IMR-90 (cell line): ENCODE data around the gene DENND1A. TPM values are rescaled to one million over a fixed set of nuclear protein-coding genes. Genes with fewer than 3 reads are reported as not detected.

ENCODE experiments used
- ATAC-seq: fragments of 200-7000 bp; cut with Tn5 transposase; 2 replicates; pipeline ENCODE4 v1.9.1; 2020; ENCODE audit warnings: low read depth, mild to moderate bottlenecking, moderate library complexity
- BruUV-seq: library from RNA; stranded (reverse); fragments of 400-500 nt; replicated peaks from 2 replicates; lab custom pipeline; 2021; lab: Mats Ljungman, UMichigan
- CTCF ChIA-PET: fragments of 300-600 bp; formaldehyde crosslinking; extraction: SDS; loops from one replicate; lab custom pipeline; 2021; ENCODE audit warnings: antibody characterized with exemption; lab: Yijun Ruan, JAX
- POLR2A ChIA-PET: fragments of 300-600 bp; sonication (Branson Sonifier 250); formaldehyde crosslinking; loops from one replicate; lab custom pipeline; 2022; ENCODE audit warnings: antibody characterized with exemption; ENCODE audit not compliant: unreplicated experiment; lab: Charles Lee
- DNase-seq: peaks from one replicate; pipeline ENCODE4 v3.0.0; 2013
- H2AFZ ChIP-seq: replicated peaks from 2 replicates; pipeline ENCODE3; 2013; ENCODE audit warnings: low read length, mild to moderate bottlenecking; ENCODE audit not compliant: poor library complexity
- H2AK5ac ChIP-seq: 2 replicates; pipeline ENCODE4 v1.6.1; 2013; ENCODE audit warnings: low read depth, low read length, inconsistent platforms
- H2AK9ac ChIP-seq: replicated peaks from 2 replicates; pipeline ENCODE3; 2013; ENCODE audit warnings: mild to moderate bottlenecking, low read depth, low read length, moderate library complexity; ENCODE audit not compliant: poor library complexity
- H2BK120ac ChIP-seq: 2 replicates; pipeline ENCODE4 v1.6.1; 2013; ENCODE audit warnings: low read depth, low read length, inconsistent platforms
- H2BK15ac ChIP-seq: 3 replicates; pipeline ENCODE4 v1.6.1; 2013; ENCODE audit warnings: low read depth, low read length, inconsistent platforms
- H2BK20ac ChIP-seq: 2 replicates; pipeline ENCODE4 v1.6.1; 2013; ENCODE audit warnings: low read depth, mild to moderate bottlenecking, inconsistent platforms, low read length, moderate library complexity
- H2BK5ac ChIP-seq: 2 replicates; pipeline ENCODE4 v1.6.1; 2013; ENCODE audit warnings: mild to moderate bottlenecking, low read depth, low read length, inconsistent platforms; ENCODE audit not compliant: poor library complexity, severe bottlenecking
- H3K14ac ChIP-seq: replicated peaks from 2 replicates; pipeline ENCODE4 v1.6.1; 2013; ENCODE audit warnings: low read depth, low read length, inconsistent platforms
- H3K18ac ChIP-seq: 2 replicates; pipeline ENCODE4 v1.6.1; 2013; ENCODE audit warnings: low read depth, low read length, control low read depth
- H3K23ac ChIP-seq: 2 replicates; pipeline ENCODE4 v1.6.1; 2013; ENCODE audit warnings: low read depth, low read length, inconsistent platforms
- H3K27ac ChIP-seq: 2 replicates; pipeline ENCODE4 v1.5.1; 2013; ENCODE audit warnings: mild to moderate bottlenecking, control low read depth, low read length; ENCODE audit not compliant: insufficient read depth
- H3K27me3 ChIP-seq: 2 replicates; pipeline ENCODE4 v1.6.1; 2013; ENCODE audit warnings: low read length; ENCODE audit not compliant: control insufficient read depth, insufficient read depth
- H3K36me3 ChIP-seq: 2 replicates; pipeline ENCODE4 v1.6.1; 2013; ENCODE audit warnings: low read length, mixed read lengths; ENCODE audit not compliant: control insufficient read depth, insufficient read depth
- H3K4ac ChIP-seq: 2 replicates; pipeline ENCODE4 v1.6.1; 2013; ENCODE audit warnings: low read depth, low read length, inconsistent platforms
- H3K4me1 ChIP-seq: 2 replicates; pipeline ENCODE4 v1.6.1; 2013; ENCODE audit warnings: low read length, mixed read lengths; ENCODE audit not compliant: control insufficient read depth, insufficient read depth
- H3K4me2 ChIP-seq: 2 replicates; pipeline ENCODE4 v1.6.1; 2013; ENCODE audit warnings: low read depth, mild to moderate bottlenecking, control low read depth, low read length, moderate library complexity
- H3K4me3 ChIP-seq: 2 replicates; pipeline ENCODE4 v1.5.1; 2013; ENCODE audit warnings: low read depth, mild to moderate bottlenecking, control low read depth, low read length, moderate library complexity; ENCODE audit not compliant: insufficient read depth
- H3K56ac ChIP-seq: 2 replicates; pipeline ENCODE4 v1.6.1; 2013; ENCODE audit warnings: low read length, inconsistent platforms; ENCODE audit not compliant: insufficient read depth; ENCODE audit errors: extremely low read depth
- H3K79me1 ChIP-seq, 2 experiments: 2 replicates each; pipeline ENCODE4 v1.6.1; 2013; ENCODE audit warnings: low read length in 2 of 2, inconsistent platforms in 1 of 2, low read depth in 1 of 2
- H3K9ac ChIP-seq: 2 replicates; pipeline ENCODE4 v1.6.1; 2013; ENCODE audit warnings: low read depth, low read length, control low read depth
- H3K9me1 ChIP-seq: 2 replicates; pipeline ENCODE4 v1.6.1; 2013; ENCODE audit warnings: low read length, inconsistent platforms; ENCODE audit not compliant: insufficient read depth
- H3K9me3 ChIP-seq: 2 replicates; pipeline ENCODE4 v1.6.1; 2013; ENCODE audit warnings: low read length; ENCODE audit not compliant: control insufficient read depth, insufficient read depth
- H4K20me1 ChIP-seq: 2 replicates; pipeline ENCODE4 v1.6.1; 2013; ENCODE audit warnings: low read length, inconsistent platforms; ENCODE audit not compliant: insufficient read depth
- H4K5ac ChIP-seq: 2 replicates; pipeline ENCODE4 v1.6.1; 2013; ENCODE audit warnings: mild to moderate bottlenecking, low read depth, low read length, control low read depth
- H4K8ac ChIP-seq, 2 experiments: 2 replicates each; pipeline ENCODE4 v1.6.1; 2013; ENCODE audit warnings: low read depth in 2 of 2, low read length in 2 of 2, control low read depth in 1 of 2, inconsistent platforms in 1 of 2
- H4K91ac ChIP-seq: 2 replicates; pipeline ENCODE4 v1.6.1; 2013; ENCODE audit warnings: low read depth, low read length, inconsistent platforms; ENCODE audit not compliant: insufficient read depth
- BHLHE40 ChIP-seq: fragments of 150-350 bp; IDR thresholded peaks from 2 replicates; pipeline ENCODE4 v1.6.1; 2016; ENCODE audit warnings: mild to moderate bottlenecking, low read depth, low read length
- CEBPB ChIP-seq: IDR thresholded peaks from 2 replicates; pipeline ENCODE4 v1.6.1; 2012; ENCODE audit warnings: low read depth, low read length, improper control_type of control experiment
- CHD1 ChIP-seq: IDR thresholded peaks from 2 replicates; pipeline ENCODE4 v1.6.1; 2012; ENCODE audit warnings: low read depth, low read length, improper control_type of control experiment
- FOS ChIP-seq: fragments of 150-350 bp; IDR thresholded peaks from 2 replicates; pipeline ENCODE4 v1.6.1; 2016; ENCODE audit warnings: low read depth, low read length
- MAFK ChIP-seq: IDR thresholded peaks from 2 replicates; pipeline ENCODE4 v1.6.1; 2012; ENCODE audit warnings: low read depth, low read length, improper control_type of control experiment
- NFE2L2 ChIP-seq: fragments of 150-350 bp; IDR thresholded peaks from 2 replicates; pipeline ENCODE4 v1.6.1; 2016; ENCODE audit warnings: low read depth, mild to moderate bottlenecking, low read length
- POLR2A ChIP-seq: IDR thresholded peaks from 2 replicates; pipeline ENCODE4 v1.6.1; 2012; ENCODE audit warnings: mild to moderate bottlenecking, low read depth, low read length
- RAD21 ChIP-seq: IDR thresholded peaks from 2 replicates; pipeline ENCODE4 v1.6.1; 2012; ENCODE audit warnings: low read length, improper control_type of control experiment
- RCOR1 ChIP-seq: IDR thresholded peaks from 2 replicates; pipeline ENCODE4 v1.6.1; 2012; ENCODE audit warnings: mild to moderate bottlenecking, low read length, improper control_type of control experiment; ENCODE audit not compliant: insufficient replicate concordance
- RFX5 ChIP-seq: IDR thresholded peaks from 2 replicates; pipeline ENCODE4 v1.8.0; 2012; ENCODE audit warnings: low read depth, mild to moderate bottlenecking, low read length, moderate library complexity
- SMC3 ChIP-seq: fragments of 150-350 bp; IDR thresholded peaks from 2 replicates; pipeline ENCODE4 v1.6.1; 2016; ENCODE audit warnings: low read depth, mild to moderate bottlenecking, antibody characterized with exemption, low read length, moderate library complexity
- WGBS, 2 experiments: methylation state at CpG; one replicate each; pipeline versions ENCODE4 v1.1.5 to v1.1.7; 2013; ENCODE audit warnings: missing lambda C conversion rate in 2 of 2; ENCODE audit not compliant: insufficient read length in 1 of 2; ENCODE audit errors: extremely low coverage in 2 of 2; 5-methylcytosine and 5-hydroxymethylcytosine counted together
- dilution Hi-C: fragments of 300-500 bp; cut with HindIII; formaldehyde crosslinking; loops from one replicate; pipeline ENCODE4 v1.14.3; 2018; ENCODE audit warnings: low sequenced_read_pairs; ENCODE audit not compliant: unreplicated experiment
- in situ Hi-C: fragments of 300-500 bp; cut with MboI; formaldehyde crosslinking; loops from 3 replicates; pipeline ENCODE4 v1.14.3; 2019; ENCODE audit warnings: low sequenced_read_pairs, inconsistent platforms, mixed read lengths
- intact Hi-C: fragments of 100-400 bp; cut with micrococcal nuclease; formaldehyde crosslinking; loops from 2 replicates; pipeline ENCODE4 v1.10.0; 2022
- polyA plus RNA-seq, 3 experiments: library from polyadenylated mRNA; depleted of rRNA; stranded (reverse); fragments of >200 nt; gene quantifications; 2 replicates each; pipeline ENCODE4 v1.2.3, GENCODE V29; 2012; ENCODE audit warnings: low replicate concordance in 1 of 3
- total RNA-seq: library from RNA; depleted of rRNA; stranded (reverse); fragments of >200 nt; gene quantifications from 2 replicates; pipeline ENCODE4 v1.2.3, GENCODE V29; 2012
- TF ChIP-seq, protein P1 (sequence below): conservative IDR thresholded peaks from 2 replicates; pipeline ENCODE4 v1.5.1; 2012; ENCODE audit warnings: mild to moderate bottlenecking, low read depth, low read length, improper control_type of control experiment
- TF ChIP-seq, protein P2 (sequence below): fragments of 150-350 bp; IDR thresholded peaks from 2 replicates; pipeline ENCODE4 v1.6.1; 2017; ENCODE audit warnings: mild to moderate bottlenecking, antibody characterized with exemption, low read length, low read depth

DENND1A gene
- total and polyA plus RNA-seq, 2 of the 4 experiments (the other 2 are of a cell fraction) = 21.4 to 27.6 TPM

DNA sequence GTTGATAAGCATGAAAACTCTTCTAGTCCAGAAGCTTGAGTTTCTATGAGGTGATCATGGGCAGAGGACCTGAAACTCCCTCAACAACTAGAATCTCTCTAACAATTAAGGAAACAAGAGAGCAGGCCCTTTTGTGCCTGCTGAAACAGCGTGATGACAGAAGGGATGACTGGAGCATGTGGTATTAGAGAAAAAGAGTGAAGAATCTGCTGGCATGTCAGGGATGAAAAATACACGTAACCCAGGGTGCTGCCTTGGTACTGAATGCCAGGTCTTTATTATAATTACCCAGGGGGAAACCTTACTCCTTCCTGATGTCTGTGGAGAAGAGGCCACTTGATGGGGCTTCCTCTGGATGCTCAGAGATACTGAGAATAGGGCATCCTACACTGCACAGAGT is 406.1 kb downstream of the DENND1A start:
- Histone ChIP-seq H2AK9ac (no peak overlapping the region), H3K27ac (no peak overlapping the region)
- CTCF ChIA-PET = no interaction called here

More for the DNA sequence above, 406.1 kb downstream of the DENND1A start:
- TF ChIP-seq RCOR1 = no peak
- TF ChIP-seq, protein P1, sequence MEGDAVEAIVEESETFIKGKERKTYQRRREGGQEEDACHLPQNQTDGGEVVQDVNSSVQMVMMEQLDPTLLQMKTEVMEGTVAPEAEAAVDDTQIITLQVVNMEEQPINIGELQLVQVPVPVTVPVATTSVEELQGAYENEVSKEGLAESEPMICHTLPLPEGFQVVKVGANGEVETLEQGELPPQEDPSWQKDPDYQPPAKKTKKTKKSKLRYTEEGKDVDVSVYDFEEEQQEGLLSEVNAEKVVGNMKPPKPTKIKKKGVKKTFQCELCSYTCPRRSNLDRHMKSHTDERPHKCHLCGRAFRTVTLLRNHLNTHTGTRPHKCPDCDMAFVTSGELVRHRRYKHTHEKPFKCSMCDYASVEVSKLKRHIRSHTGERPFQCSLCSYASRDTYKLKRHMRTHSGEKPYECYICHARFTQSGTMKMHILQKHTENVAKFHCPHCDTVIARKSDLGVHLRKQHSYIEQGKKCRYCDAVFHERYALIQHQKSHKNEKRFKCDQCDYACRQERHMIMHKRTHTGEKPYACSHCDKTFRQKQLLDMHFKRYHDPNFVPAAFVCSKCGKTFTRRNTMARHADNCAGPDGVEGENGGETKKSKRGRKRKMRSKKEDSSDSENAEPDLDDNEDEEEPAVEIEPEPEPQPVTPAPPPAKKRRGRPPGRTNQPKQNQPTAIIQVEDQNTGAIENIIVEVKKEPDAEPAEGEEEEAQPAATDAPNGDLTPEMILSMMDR = no peak
- no peak for TF ChIP-seq MAFK
- TF ChIP-seq RFX5 = no peak
- TF ChIP-seq SMC3 = no peak
- TF ChIP-seq BHLHE40 = no peak
- TF ChIP-seq CHD1 = no peak
- no peak for TF ChIP-seq RAD21
- TF ChIP-seq NFE2L2 = no peak
- TF ChIP-seq, protein P2, sequence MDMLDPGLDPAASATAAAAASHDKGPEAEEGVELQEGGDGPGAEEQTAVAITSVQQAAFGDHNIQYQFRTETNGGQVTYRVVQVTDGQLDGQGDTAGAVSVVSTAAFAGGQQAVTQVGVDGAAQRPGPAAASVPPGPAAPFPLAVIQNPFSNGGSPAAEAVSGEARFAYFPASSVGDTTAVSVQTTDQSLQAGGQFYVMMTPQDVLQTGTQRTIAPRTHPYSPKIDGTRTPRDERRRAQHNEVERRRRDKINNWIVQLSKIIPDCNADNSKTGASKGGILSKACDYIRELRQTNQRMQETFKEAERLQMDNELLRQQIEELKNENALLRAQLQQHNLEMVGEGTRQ = no peak
- no peak for TF ChIP-seq FOS
- TF ChIP-seq CEBPB = no peak
- no peak for TF ChIP-seq POLR2A
- H4K5ac ChIP-seq = no peak overlapping the region
- no peak overlapping the region for H3K56ac ChIP-seq
- no peak overlapping the region for H4K8ac ChIP-seq
- DNase-seq (no peak), ATAC-seq (no peak)
- no peak overlapping the region for H3K18ac ChIP-seq
- no peak overlapping the region for H2BK15ac ChIP-seq
- BruUV-seq = no TSS peak
- dilution Hi-C loops (no loop called here), intact Hi-C loops (no loop called here), in situ Hi-C loops (no loop called here)
- no peaks in the 10 kb centered on the region for H4K20me1 ChIP-seq
- 83% methylated on average over 1 of the region's 2 CpGs; no CpG with 5 or more reads in 1 of the 2 experiments for WGBS, 2 experiments
- no peak overlapping the region for H3K9ac ChIP-seq
- H2BK20ac ChIP-seq = no peak overlapping the region
- no peaks in the 10 kb centered on the region for H3K9me3 ChIP-seq
- H3K4me1 ChIP-seq = 0 out of 2 replicates have a peak, but pooled peaks cover 2% of the 10 kb centered on the region
- no peaks in the 10 kb centered on the region for H3K36me3 ChIP-seq
- H4K91ac ChIP-seq = no peak overlapping the region
- no peak overlapping the region for H2BK120ac ChIP-seq
- H3K23ac ChIP-seq = no peak overlapping the region
- no peak overlapping the region for H2AFZ ChIP-seq
- H3K4me3 ChIP-seq = no peak overlapping the region
- no peak overlapping the region for H3K4me2 ChIP-seq
- H2AK5ac ChIP-seq = no peak overlapping the region
- H3K79me1 ChIP-seq = no peaks in the 10 kb centered on the region
- H3K14ac ChIP-seq = no peak overlapping the region
- H3K4ac ChIP-seq = no peak overlapping the region
- H3K27me3 ChIP-seq = no peaks in the 10 kb centered on the region
- peaks cover 3% of the 10 kb centered on the region; the same call in 1 of the 2 replicates for H3K9me1 ChIP-seq
- POLR2A ChIA-PET = no interaction called here
- H2BK5ac ChIP-seq = no peak overlapping the region
